GM13976 (cell line): Measurements from ENCODE around the gene COL4A2.

Experiments
- DNase-seq: peaks from one replicate; pipeline ENCODE4 v3.0.0; 2012; ENCODE audit warnings: low spot score
- in situ Hi-C: fragments of 300-500 bp; cut with MboI; formaldehyde crosslinking; loops from one replicate; pipeline ENCODE4 v1.12.0; 2022; ENCODE audit warnings: low sequenced_read_pairs, mixed read lengths, inconsistent platforms; ENCODE audit not compliant: unreplicated experiment
- TF ChIP-seq, protein P1 (sequence below): IDR thresholded peaks from 2 replicates; pipeline ENCODE4 v1.5.1; 2012; ENCODE audit warnings: borderline replicate concordance, mild to moderate bottlenecking; ENCODE audit not compliant: insufficient read depth; ENCODE audit errors: extremely low read depth, missing control alignments, control extremely low read depth

COL4A2 gene

GRCh38 chr13:110371550-110372465 is 64.7 kb downstream of the COL4A2 start:
- in situ Hi-C loops = no loop called here
- DNase-seq = no peak
- TF ChIP-seq, protein P1, sequence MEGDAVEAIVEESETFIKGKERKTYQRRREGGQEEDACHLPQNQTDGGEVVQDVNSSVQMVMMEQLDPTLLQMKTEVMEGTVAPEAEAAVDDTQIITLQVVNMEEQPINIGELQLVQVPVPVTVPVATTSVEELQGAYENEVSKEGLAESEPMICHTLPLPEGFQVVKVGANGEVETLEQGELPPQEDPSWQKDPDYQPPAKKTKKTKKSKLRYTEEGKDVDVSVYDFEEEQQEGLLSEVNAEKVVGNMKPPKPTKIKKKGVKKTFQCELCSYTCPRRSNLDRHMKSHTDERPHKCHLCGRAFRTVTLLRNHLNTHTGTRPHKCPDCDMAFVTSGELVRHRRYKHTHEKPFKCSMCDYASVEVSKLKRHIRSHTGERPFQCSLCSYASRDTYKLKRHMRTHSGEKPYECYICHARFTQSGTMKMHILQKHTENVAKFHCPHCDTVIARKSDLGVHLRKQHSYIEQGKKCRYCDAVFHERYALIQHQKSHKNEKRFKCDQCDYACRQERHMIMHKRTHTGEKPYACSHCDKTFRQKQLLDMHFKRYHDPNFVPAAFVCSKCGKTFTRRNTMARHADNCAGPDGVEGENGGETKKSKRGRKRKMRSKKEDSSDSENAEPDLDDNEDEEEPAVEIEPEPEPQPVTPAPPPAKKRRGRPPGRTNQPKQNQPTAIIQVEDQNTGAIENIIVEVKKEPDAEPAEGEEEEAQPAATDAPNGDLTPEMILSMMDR = no peak

- in situ Hi-C loops = no loop called here
- DNase-seq = no peak
- TF ChIP-seq, protein P1 = no peak
Measured at GRCh38 chr13:110372676-110373075, 65.6 kb downstream of the COL4A2 start.

DNA sequence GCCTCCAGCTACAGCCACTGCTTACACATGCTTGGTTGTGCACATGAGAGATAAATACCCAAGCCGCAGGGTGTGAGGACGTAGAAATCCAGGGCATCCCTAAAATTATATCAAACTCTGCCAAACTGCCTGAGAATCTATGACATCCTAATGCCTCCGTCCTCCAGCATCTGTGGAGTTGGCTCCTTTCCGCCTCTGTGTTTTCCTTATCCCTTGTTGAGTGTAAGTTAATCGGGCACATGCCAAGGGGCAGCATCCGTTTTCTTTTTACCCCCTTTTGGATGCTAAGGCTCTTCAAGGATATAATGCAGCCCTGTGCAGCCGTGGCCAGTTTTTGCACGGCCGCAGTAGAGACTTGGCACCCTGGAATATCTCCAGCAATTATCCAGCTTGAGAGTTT is 66.5 kb downstream of the COL4A2 start:
- TF ChIP-seq, protein P1 = no peak
- DNase-seq = no peak
- in situ Hi-C loops = no loop called here

DNA sequence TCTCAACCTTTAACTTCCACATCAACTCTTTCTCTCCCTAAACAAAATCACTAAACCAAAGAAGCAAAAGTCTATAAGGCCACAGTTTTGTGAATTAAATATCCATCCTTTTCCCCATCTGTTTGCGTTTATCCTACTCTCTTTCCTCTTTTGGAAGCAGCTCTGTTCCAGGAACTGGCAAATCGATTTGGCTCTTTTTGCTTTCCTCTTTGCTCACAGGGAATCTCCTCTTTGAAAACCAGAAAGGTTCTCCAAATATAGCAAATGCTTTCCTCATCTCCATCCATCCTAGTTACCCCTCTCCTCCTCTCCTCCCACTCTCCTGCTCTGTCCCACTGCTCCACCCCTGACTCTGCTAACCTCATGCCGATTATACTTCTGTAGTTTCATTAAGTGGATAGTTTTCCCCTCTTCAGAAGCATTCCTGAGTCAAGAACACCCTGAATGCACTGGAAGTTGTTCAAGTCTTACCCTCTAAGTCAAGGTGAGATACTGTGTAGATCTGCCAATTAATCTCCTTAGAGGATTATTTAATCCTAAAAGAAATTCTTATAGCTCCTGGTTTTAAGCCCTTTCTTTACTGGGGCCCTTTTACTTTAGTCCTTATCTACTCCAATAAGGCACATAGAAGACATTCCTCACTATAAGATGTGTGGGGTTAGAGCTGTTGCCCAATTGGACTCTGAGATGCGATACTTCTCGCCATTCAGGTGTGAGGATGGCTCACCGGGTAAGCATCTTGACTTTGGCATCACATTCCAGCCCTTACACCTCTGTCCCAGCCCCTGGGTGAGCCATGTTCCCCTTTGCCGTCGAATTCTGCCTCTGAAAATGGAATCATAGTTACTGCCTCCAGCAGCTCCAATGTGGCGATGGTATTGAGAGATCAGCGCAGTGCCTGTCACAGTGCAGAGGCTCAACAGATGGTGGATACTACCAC is 67.6 kb downstream of the COL4A2 start:
- in situ Hi-C loops = no loop called here
- TF ChIP-seq, protein P1 = no peak
- DNase-seq = no peak

- TF ChIP-seq, protein P1 = no peak
- no peak for DNase-seq
- in situ Hi-C loops = no loop called here
Measured at GRCh38 chr13:110376120-110376519, 69.0 kb downstream of the COL4A2 start.

GRCh38 chr13:110377178-110377825 is 70.2 kb downstream of the COL4A2 start:
- TF ChIP-seq, protein P1 = no peak
- no peak for DNase-seq
- in situ Hi-C loops = no loop called here
